ENCODE data around the gene RPL18.

DNA sequence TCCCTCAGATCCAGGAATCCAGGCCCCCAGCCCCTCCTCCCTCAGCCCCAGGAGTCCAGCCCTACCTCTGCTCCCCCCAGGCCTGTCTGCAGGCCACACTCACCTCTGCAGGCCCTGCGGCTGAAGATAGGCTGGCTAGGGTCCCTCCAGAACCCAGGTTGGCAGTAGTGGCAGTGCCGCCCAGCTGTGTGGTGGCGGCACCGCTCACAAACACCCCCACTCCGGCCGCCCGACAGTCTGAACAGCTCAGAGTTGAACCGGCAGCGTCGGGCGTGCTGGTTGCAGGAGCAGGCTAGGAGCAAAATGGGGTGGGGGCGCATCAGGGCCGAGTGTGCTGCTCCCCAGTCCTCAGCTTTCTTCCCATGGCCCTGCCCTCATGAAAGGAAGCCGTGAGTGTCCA lies 45.5 kb upstream of the RPL18 start:
- TF ChIP-seq POLR2A (IDR thresholded peaks at IDR 0.05; ENCODE audit: low read length) = no peak
- TF ChIP-seq GATA1 (IDR thresholded peaks at IDR 0.05; ENCODE audit: low read depth, low read length) = no peak

All from erythroblast (primary cell).